HG03064 (cell line): ENCODE data around the gene COL7A1.
"Not testable (repeated sequence)": the region's sequence is repeated elsewhere in the genome, so short reads cannot be mapped to it uniquely, and the experiment has no call there.

Experiments used
- ATAC-seq: cut with Tn5 transposase; IDR thresholded peaks from one replicate; pipeline ENCODE4 v1.9.1; 2021; ENCODE audit warnings: low read depth; ENCODE audit not compliant: unreplicated experiment

Gene COL7A1

GRCh38 chr3:48548126-48548525 is 47.0 kb downstream of the COL7A1 start:
- ATAC-seq = no peak

- ATAC-seq = no peak
Measured at GRCh38 chr3:48546203-48546829, 48.8 kb downstream of the COL7A1 start.

GRCh38 chr3:48544141-48544540 is 51.0 kb downstream of the COL7A1 start:
- no peak for ATAC-seq

GRCh38 chr3:48543271-48543866 is 51.8 kb downstream of the COL7A1 start:
- no peak for ATAC-seq

- no peak for ATAC-seq
Measured at GRCh38 chr3:48538451-48538850, 56.7 kb downstream of the COL7A1 start.

- ATAC-seq = no peak
Measured at GRCh38 chr3:48536785-48537184, 58.3 kb downstream of the COL7A1 start.

GRCh38 chr3:48536116-48536515 is 59.0 kb downstream of the COL7A1 start:
- ATAC-seq = no peak

GRCh38 chr3:48535578-48535977 is 59.6 kb downstream of the COL7A1 start:
- ATAC-seq = no peak

- ATAC-seq = no peak
Measured at GRCh38 chr3:48532977-48533337, 62.2 kb downstream of the COL7A1 start.

- no peak for ATAC-seq
Measured at GRCh38 chr3:48532271-48532976, 62.7 kb downstream of the COL7A1 start.

GRCh38 chr3:48530701-48531100 is 64.4 kb downstream of the COL7A1 start:
- not testable (repeated sequence) for ATAC-seq

GRCh38 chr3:48528754-48529153 is 66.4 kb downstream of the COL7A1 start:
- ATAC-seq = no peak

- ATAC-seq = no peak
Measured at GRCh38 chr3:48528048-48528447, 67.1 kb downstream of the COL7A1 start.

GRCh38 chr3:48524970-48525369 is 70.2 kb downstream of the COL7A1 start:
- ATAC-seq = no peak

- ATAC-seq = no peak
Measured at GRCh38 chr3:48521635-48522034, 73.5 kb downstream of the COL7A1 start.

GRCh38 chr3:48519277-48519643 is 75.9 kb downstream of the COL7A1 start:
- no peak for ATAC-seq

GRCh38 chr3:48518638-48519276 is 76.4 kb downstream of the COL7A1 start:
- no peak for ATAC-seq

- no peak for ATAC-seq
Measured at GRCh38 chr3:48518069-48518468, 77.1 kb downstream of the COL7A1 start.

GRCh38 chr3:48516571-48516970 is 78.6 kb downstream of the COL7A1 start:
- no peak for ATAC-seq

GRCh38 chr3:48514431-48515227 is 80.5 kb downstream of the COL7A1 start:
- no peak for ATAC-seq
